HepG2 (cell line): ENCODE data around the gene METTL22. TPM values are rescaled to one million over a fixed set of nuclear protein-coding genes. Genes with fewer than 3 reads are reported as not detected.
A peak's percentile ranks its signal among the peaks of the same experiment; 100 is the strongest.

Experiments used
- ARID2 ChIP-seq: sonication (generic); formaldehyde crosslinking; IDR thresholded peaks from 2 replicates; pipeline ENCODE4 v1.8.1; 2022; ENCODE audit warnings: mild to moderate bottlenecking, missing genetic modification reagents, borderline replicate concordance
- ETV5 ChIP-seq: IDR thresholded peaks from 2 replicates; pipeline ENCODE4 v1.6.1; 2018; ENCODE audit warnings: missing biosample characterization, missing genetic modification reagents, inconsistent platforms, borderline replicate concordance
- GZF1 ChIP-seq: sonication (generic); formaldehyde crosslinking; IDR thresholded peaks from 2 replicates; pipeline ENCODE4 v1.5.1; 2020; ENCODE audit warnings: mild to moderate bottlenecking, missing genetic modification reagents
- NBN ChIP-seq: fragments of 450-650 bp; conservative IDR thresholded peaks from 2 replicates; pipeline ENCODE4 v1.6.1; 2017
- NFATC3 ChIP-seq: sonication (generic); formaldehyde crosslinking; IDR thresholded peaks from 2 replicates; pipeline ENCODE4 v1.5.1; 2020; ENCODE audit warnings: mild to moderate bottlenecking, missing genetic modification reagents
- NFRKB ChIP-seq: fragments of 450-650 bp; IDR thresholded peaks from 2 replicates; pipeline ENCODE4 v1.6.1; 2017
- NR3C1 ChIP-seq: sonication (generic); formaldehyde crosslinking; IDR thresholded peaks from 2 replicates; pipeline ENCODE4 v1.4.0; 2020; ENCODE audit warnings: missing genetic modification reagents
- SAFB2 ChIP-seq: sonication (generic); formaldehyde crosslinking; IDR thresholded peaks from 2 replicates; pipeline ENCODE4 v1.5.1; 2020; ENCODE audit warnings: missing genetic modification reagents, low read depth, mild to moderate bottlenecking, borderline replicate concordance
- TRIM24 ChIP-seq: sonication (generic); formaldehyde crosslinking; IDR thresholded peaks from 2 replicates; pipeline ENCODE4 v1.8.0; 2022; ENCODE audit warnings: mild to moderate bottlenecking, missing genetic modification reagents
- ZNF256 ChIP-seq: sonication (generic); formaldehyde crosslinking; conservative IDR thresholded peaks from 2 replicates; pipeline ENCODE4 v1.4.0; 2020; ENCODE audit warnings: missing genetic modification reagents
- ZNF335 ChIP-seq: sonication (generic); formaldehyde crosslinking; IDR thresholded peaks from 2 replicates; pipeline ENCODE4 v1.4.0; 2020; ENCODE audit warnings: missing genetic modification reagents
- ZNF337 ChIP-seq: sonication (generic); formaldehyde crosslinking; IDR thresholded peaks from 2 replicates; pipeline ENCODE4 v1.5.1; 2020; ENCODE audit warnings: missing genetic modification reagents, low read depth, mild to moderate bottlenecking, borderline replicate concordance
- ZNF660 ChIP-seq: sonication (generic); formaldehyde crosslinking; IDR thresholded peaks from 2 replicates; pipeline ENCODE4 v1.5.1; 2020; ENCODE audit warnings: mild to moderate bottlenecking, low read depth, missing genetic modification reagents, borderline replicate concordance
- ZNF781 ChIP-seq: sonication (generic); formaldehyde crosslinking; IDR thresholded peaks from 2 replicates; pipeline ENCODE4 v1.5.1; 2020; ENCODE audit warnings: borderline replicate concordance, mild to moderate bottlenecking, missing genetic modification reagents; ENCODE audit errors: not compliant biosample characterization
- ZNF839 ChIP-seq: sonication (generic); formaldehyde crosslinking; IDR thresholded peaks from 2 replicates; pipeline ENCODE4 v1.4.0; 2020; ENCODE audit warnings: missing genetic modification reagents, mild to moderate bottlenecking, borderline replicate concordance
- ZNF841 ChIP-seq: sonication (generic); formaldehyde crosslinking; IDR thresholded peaks from 2 replicates; pipeline ENCODE4 v1.8.1; 2023; ENCODE audit warnings: missing genetic modification reagents, borderline replicate concordance
- polyA plus RNA-seq, 8 experiments: library from polyadenylated mRNA; depleted of rRNA in 3 of 8; stranded (reverse) in 7 of 8; unstranded in 1 of 8; fragments of >200 nt; fragmentation: Illumina TruSeq in 4 of 8; extraction: Trizol in 4 of 8; gene quantifications; 2 replicates each; pipeline versions ENCODE4 v1.2.1 to v1.2.3, GENCODE V29; 2011 to 2016; ENCODE audit warnings: low read depth in 4 of 8, missing spikeins in 1 of 8, mixed read lengths in 1 of 8; ENCODE audit not compliant: insufficient read depth in 1 of 8
- total RNA-seq, 5 experiments: library from RNA; depleted of rRNA; stranded (reverse); fragments of >200 nt; fragmentation: Illumina TruSeq; extraction: Trizol; gene quantifications; 2 replicates each; pipeline ENCODE4 v1.2.3, GENCODE V29; 2016; ENCODE audit warnings: low read depth in 1 of 5
- TF ChIP-seq, protein P1 (sequence below): sonication (generic); formaldehyde crosslinking; IDR thresholded peaks from 2 replicates; pipeline ENCODE4 v1.5.0; 2020; ENCODE audit warnings: missing genetic modification reagents
- TF ChIP-seq, protein P2 (sequence below): sonication (generic); formaldehyde crosslinking; IDR thresholded peaks from 2 replicates; pipeline ENCODE4 v1.4.0; 2020; ENCODE audit warnings: mild to moderate bottlenecking, missing genetic modification reagents, borderline replicate concordance
- TF ChIP-seq, protein P3 (sequence below): IDR thresholded peaks from 2 replicates; pipeline ENCODE4 v1.6.1; 2016; ENCODE audit warnings: low read depth
- TF ChIP-seq, protein P4 (sequence below): fragments of 450-650 bp; IDR thresholded peaks from 2 replicates; pipeline ENCODE4 v1.6.1; 2017; ENCODE audit warnings: mild to moderate bottlenecking

Gene METTL22
- total and polyA plus RNA-seq, 2 of the 13 experiments (the other 11 are each of a cell fraction or from before 2014, with no cell fraction given): 36.2 to 94.8 TPM

DNA sequence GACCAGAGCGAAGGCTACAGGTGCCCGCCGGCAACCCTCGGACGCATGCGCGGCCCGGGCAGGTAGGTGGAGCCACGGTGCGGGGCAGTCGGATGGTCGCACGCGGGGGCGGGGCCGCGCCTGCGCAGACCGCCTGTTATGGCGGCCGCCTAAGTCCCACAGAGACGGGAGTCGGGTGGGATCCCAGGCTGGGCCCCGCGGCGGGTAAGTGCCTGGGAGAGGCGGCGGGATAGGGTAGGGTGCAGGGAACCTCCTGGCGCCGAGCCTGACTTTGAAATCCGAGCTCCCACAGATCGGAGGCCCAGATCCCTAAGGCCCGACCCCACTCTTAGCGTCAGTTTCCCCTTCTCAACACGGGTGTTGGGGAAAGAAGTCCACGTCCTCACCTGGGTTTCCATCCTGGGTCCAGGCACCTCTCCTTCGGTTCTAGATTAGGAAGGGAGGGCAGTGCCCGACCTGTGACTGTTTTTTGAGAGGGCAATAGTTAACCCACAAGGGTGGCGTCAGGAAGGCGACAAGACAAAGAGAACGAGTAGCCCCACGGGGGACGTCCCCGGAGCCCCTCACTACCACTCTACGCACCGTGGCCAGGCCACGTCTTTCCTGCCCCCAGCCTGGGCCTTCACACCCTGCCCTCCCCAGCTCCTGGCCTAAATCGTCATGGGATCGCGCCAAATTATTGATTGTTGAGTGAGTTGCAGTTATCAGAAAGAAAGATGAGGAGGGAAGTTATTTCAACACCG, at the start of gene METTL22 (continued):
- TF ChIP-seq GZF1 (CRISPR knock-in tag): no peak
- 0 out of 2 replicates have a peak, but pooled peaks have one; percentile 82 for TF ChIP-seq NR3C1 (CRISPR knock-in tag)
- TF ChIP-seq, protein P1, sequence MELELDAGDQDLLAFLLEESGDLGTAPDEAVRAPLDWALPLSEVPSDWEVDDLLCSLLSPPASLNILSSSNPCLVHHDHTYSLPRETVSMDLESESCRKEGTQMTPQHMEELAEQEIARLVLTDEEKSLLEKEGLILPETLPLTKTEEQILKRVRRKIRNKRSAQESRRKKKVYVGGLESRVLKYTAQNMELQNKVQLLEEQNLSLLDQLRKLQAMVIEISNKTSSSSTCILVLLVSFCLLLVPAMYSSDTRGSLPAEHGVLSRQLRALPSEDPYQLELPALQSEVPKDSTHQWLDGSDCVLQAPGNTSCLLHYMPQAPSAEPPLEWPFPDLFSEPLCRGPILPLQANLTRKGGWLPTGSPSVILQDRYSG (CRISPR knock-in tag): peak; percentile 88; the same call in 1 of the 2 replicates
- no peak for TF ChIP-seq ARID2
- peak; percentile 70; the same call in 1 of the 2 replicates for TF ChIP-seq ZNF337 (CRISPR knock-in tag)
- TF ChIP-seq, protein P2, sequence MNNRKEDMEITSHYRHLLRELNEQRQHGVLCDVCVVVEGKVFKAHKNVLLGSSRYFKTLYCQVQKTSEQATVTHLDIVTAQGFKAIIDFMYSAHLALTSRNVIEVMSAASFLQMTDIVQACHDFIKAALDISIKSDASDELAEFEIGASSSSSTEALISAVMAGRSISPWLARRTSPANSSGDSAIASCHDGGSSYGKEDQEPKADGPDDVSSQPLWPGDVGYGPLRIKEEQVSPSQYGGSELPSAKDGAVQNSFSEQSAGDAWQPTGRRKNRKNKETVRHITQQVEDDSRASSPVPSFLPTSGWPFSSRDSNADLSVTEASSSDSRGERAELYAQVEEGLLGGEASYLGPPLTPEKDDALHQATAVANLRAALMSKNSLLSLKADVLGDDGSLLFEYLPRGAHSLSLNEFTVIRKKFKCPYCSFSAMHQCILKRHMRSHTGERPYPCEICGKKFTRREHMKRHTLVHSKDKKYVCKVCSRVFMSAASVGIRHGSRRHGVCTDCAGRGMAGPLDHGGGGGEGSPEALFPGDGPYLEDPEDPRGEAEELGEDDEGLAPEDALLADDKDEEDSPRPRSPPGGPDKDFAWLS (CRISPR knock-in tag): no peak
- peak; percentile 95; the same call in 1 of the 2 replicates for TF ChIP-seq ZNF256 (CRISPR knock-in tag)
- TF ChIP-seq ZNF781 (CRISPR knock-in tag): peak; percentile 76
- TF ChIP-seq, protein P3, sequence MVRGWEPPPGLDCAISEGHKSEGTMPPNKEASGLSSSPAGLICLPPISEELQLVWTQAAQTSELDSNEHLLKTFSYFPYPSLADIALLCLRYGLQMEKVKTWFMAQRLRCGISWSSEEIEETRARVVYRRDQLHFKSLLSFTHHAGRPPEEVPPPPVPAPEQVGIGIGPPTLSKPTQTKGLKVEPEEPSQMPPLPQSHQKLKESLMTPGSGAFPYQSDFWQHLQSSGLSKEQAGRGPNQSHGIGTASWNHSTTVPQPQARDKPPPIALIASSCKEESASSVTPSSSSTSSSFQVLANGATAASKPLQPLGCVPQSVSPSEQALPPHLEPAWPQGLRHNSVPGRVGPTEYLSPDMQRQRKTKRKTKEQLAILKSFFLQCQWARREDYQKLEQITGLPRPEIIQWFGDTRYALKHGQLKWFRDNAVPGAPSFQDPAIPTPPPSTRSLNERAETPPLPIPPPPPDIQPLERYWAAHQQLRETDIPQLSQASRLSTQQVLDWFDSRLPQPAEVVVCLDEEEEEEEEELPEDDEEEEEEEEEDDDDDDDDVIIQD: no peak; the same call in 1 of the 2 replicates
- TF ChIP-seq ZNF839: no peak
- TF ChIP-seq SAFB2 (CRISPR knock-in tag): peak; percentile 97
- TF ChIP-seq, protein P4, sequence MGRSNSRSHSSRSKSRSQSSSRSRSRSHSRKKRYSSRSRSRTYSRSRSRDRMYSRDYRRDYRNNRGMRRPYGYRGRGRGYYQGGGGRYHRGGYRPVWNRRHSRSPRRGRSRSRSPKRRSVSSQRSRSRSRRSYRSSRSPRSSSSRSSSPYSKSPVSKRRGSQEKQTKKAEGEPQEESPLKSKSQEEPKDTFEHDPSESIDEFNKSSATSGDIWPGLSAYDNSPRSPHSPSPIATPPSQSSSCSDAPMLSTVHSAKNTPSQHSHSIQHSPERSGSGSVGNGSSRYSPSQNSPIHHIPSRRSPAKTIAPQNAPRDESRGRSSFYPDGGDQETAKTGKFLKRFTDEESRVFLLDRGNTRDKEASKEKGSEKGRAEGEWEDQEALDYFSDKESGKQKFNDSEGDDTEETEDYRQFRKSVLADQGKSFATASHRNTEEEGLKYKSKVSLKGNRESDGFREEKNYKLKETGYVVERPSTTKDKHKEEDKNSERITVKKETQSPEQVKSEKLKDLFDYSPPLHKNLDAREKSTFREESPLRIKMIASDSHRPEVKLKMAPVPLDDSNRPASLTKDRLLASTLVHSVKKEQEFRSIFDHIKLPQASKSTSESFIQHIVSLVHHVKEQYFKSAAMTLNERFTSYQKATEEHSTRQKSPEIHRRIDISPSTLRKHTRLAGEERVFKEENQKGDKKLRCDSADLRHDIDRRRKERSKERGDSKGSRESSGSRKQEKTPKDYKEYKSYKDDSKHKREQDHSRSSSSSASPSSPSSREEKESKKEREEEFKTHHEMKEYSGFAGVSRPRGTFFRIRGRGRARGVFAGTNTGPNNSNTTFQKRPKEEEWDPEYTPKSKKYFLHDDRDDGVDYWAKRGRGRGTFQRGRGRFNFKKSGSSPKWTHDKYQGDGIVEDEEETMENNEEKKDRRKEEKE: no peak
- peak; percentile 63; the same call in 1 of the 2 replicates for TF ChIP-seq NFATC3 (CRISPR knock-in tag)
- no peak; the same call in 1 of the 2 replicates for TF ChIP-seq ETV5 (CRISPR knock-in tag)
- TF ChIP-seq ZNF335 (CRISPR knock-in tag): peak; percentile 74
- TF ChIP-seq ZNF660: no peak
- TF ChIP-seq NBN: no peak
- TF ChIP-seq NFRKB: no peak
- no peak for TF ChIP-seq ZNF841 (CRISPR knock-in tag)
- no peak for TF ChIP-seq TRIM24 (CRISPR knock-in tag)
